ENCODE results near the gene THRAP3. TPM values are rescaled to one million over a fixed set of nuclear protein-coding genes. Genes with fewer than 3 reads are reported as not detected.
A peak's percentile ranks its signal among the peaks of the same experiment; 100 is the strongest.
"Not testable (repeated sequence)": the region's sequence is repeated elsewhere in the genome, so short reads cannot be mapped to it uniquely, and the experiment has no call there.

The THRAP3 gene, protein sequence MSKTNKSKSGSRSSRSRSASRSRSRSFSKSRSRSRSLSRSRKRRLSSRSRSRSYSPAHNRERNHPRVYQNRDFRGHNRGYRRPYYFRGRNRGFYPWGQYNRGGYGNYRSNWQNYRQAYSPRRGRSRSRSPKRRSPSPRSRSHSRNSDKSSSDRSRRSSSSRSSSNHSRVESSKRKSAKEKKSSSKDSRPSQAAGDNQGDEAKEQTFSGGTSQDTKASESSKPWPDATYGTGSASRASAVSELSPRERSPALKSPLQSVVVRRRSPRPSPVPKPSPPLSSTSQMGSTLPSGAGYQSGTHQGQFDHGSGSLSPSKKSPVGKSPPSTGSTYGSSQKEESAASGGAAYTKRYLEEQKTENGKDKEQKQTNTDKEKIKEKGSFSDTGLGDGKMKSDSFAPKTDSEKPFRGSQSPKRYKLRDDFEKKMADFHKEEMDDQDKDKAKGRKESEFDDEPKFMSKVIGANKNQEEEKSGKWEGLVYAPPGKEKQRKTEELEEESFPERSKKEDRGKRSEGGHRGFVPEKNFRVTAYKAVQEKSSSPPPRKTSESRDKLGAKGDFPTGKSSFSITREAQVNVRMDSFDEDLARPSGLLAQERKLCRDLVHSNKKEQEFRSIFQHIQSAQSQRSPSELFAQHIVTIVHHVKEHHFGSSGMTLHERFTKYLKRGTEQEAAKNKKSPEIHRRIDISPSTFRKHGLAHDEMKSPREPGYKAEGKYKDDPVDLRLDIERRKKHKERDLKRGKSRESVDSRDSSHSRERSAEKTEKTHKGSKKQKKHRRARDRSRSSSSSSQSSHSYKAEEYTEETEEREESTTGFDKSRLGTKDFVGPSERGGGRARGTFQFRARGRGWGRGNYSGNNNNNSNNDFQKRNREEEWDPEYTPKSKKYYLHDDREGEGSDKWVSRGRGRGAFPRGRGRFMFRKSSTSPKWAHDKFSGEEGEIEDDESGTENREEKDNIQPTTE
- 50.0 and 53.5 TPM in 2 replicates for total RNA-seq (2014; rRNA removed; shearing (Covaris generic))

DNA sequence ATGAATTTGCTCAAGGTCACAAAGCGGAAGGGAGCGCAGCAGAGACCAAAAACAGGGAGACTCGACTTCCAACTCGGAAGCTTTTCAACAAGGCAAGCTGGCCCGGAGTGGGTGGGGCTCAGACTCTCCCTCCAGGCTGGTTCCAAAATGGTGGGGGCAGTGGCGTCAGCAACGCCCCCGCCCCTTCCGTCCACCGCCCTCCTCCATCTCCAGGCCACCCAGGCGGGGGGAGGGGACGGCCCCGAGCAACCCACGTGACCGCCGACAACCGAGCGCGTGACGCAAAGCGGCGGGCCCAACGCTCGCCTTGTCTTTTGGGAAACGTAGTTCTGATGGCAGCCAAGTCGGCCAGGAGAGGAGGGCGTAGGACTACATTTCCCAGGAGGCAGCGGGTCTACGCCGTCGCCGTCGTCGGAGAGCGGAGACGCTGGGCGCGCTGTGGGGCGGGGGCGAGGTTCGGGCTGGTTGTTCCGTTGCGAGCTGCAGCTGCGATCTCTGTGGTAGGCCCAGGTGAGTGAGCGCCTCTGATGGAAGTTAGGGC is at the start of gene THRAP3:
Gene THRAP3, plus strand, starts transcription at position 448 of the 541 bp plus-strand sequence. CDS start 58,121 bp downstream, outside the sequence.
- peak; percentile 94 for DNase-seq (ENCODE audit: low spot score)

DNA sequence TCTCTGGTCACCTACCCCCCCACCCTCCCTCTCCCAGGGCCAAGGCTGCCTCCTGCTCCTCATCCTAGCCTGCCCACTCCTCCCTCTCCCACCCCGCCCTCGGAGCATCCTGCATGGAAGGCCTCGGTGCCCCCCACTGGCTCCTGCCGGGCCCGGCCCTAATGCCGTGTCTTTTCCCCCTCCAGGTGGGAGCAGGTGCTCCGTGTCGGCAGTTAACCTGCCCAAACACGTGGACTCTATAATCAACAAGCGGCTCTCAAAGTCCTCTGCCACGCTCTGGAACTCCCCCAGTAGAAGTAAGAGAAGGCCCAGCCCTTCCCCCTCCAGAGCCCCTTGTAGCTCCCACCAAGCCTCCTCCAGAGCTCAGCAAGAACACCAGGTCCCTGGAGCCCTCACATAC is 49.5 kb upstream of the THRAP3 start:
- DNase-seq (ENCODE audit: low spot score), result no peak

GRCh38 chr1:36175137-36176095 is 48.8 kb upstream of the THRAP3 start:
- DNase-seq (ENCODE audit: low spot score), result no peak

DNA sequence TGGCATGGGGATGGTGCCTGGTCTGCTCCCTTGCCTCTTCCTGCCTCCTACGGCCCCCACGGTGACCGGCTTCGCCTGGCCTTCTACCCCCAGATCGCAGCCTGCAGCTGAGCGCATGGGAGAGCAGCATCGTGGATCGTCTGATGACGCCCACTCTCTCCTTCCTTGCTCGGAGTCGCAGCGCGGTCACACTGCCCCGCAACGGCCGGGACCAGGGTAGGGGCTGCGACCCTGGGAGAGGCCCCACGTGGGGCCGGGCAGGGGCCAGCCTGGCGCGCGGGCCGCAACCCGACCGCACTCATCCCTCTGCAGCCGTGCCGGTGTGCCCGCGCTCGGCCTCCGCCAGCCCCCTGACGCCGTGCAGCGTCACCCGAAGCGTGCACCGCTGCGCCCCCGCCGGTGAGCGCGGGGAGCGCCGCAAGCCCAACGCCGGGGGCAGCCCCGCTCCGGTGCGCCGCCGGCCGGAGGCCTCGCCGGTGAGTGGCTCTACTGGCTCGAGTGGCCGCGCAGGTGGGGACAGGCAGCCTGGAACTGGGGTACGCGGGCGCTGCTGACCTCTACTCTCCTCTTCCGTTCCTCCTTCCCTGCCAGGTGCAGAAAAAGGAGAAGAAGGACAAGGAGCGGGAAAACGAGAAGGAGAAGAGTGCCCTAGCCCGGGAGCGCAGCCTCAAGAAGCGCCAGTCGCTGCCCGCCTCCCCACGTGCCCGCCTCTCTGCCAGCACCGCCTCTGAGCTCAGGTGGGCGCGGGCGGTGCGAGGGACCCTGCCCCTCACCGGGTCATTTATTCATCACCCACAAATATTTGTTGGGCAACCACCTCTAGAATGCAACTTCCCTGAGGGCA is 47.9 kb upstream of the THRAP3 start:
- DNase-seq (ENCODE audit: low spot score), result no peak

GRCh38 chr1:36177589-36178431 is 46.4 kb upstream of the THRAP3 start:
- no peak for DNase-seq (ENCODE audit: low spot score)

GRCh38 chr1:36178471-36179219 is 45.6 kb upstream of the THRAP3 start:
- DNase-seq (ENCODE audit: low spot score), result no peak

DNA sequence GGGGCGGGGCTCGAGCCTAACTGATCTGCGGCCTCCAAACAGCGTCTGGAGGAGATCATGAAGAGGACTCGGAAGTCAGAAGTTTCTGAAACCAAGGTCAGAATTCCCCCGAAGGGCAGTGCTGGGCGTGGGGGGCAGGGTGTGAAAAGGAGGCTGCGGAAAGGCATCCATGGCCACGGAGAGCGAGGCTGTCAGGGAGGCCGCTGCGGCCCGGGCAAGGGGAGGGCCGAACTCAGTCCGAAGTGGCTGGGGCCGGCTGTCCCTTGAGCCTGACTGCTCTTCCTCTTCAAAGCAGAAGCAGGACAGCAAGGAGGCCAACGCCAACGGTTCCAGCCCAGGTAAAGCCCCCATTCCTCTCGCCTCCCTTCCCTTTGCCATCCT is 45.0 kb upstream of the THRAP3 start:
- no peak for DNase-seq (ENCODE audit: low spot score)

GRCh38 chr1:36182734-36183133 is 41.5 kb upstream of the THRAP3 start:
- DNase-seq (ENCODE audit: low spot score), result no peak

DNA sequence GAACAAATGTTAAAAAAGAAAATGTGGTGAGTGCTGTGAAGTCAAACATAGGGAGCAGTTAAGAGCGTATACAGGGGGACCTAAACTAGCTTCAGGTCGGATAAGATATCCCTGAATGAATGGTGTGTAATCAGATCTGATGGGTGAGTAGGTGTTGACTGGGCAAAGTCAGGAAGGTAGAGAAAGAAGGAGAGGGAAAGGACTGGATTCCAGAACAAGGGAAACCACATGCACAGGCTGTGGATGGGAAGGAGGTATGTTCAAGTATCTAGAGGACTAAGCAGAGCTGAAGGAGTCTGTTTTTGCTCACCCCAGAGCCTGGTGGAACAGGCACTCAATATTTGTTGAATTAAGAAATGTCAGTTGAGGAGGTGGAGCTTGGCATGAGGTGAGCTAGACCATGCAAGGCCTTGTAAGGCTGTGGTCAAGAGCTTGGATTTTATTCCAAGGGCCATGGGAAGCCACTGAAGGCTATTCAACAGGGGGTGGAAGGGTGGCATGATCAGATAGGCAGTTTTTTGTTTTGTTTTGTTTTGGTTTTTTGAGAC is 40.9 kb upstream of the THRAP3 start:
- DNase-seq (ENCODE audit: low spot score), result no peak

DNA sequence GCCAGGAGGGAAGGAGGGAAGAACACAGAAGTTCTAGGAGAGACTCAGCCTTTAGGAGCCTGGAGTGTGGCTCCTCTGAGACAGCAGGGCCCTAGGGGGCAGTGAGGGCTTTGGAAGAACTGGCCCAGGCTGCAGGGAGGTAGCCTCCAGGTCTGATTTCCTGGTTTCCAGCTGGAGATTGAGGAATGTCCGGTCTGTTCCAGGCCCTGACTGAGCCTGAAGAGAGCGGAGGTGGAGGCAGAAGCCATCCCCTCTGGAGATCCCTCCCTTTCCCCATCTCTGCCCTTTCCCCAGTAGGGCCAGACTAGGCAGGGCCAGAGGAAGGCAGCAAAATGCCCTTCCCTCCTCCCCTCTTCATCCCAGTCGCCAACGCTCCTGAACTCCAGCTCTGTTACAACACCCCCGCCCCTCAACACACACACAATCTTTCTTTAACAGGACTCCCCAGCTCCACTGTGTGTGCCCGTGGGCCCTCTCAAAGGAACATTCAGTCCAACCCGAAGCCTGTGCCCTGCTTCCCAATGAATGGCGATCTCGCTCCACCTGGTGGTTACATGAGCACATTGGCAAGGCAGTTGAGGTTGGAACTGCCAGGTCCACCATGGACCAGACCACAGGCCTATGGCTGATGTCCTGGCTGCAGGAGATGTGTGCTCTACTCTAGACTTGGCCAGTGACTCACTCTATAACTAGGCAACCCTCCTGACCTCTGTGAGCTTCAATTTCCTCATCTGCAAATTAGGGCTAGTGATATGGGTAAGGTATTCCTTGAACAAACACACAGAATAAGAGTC is 36.2 kb upstream of the THRAP3 start:
- DNase-seq (ENCODE audit: low spot score), result peak; percentile 81

GRCh38 chr1:36196805-36197204 is 27.4 kb upstream of the THRAP3 start:
- DNase-seq (ENCODE audit: low spot score), result not testable (repeated sequence)

DNA sequence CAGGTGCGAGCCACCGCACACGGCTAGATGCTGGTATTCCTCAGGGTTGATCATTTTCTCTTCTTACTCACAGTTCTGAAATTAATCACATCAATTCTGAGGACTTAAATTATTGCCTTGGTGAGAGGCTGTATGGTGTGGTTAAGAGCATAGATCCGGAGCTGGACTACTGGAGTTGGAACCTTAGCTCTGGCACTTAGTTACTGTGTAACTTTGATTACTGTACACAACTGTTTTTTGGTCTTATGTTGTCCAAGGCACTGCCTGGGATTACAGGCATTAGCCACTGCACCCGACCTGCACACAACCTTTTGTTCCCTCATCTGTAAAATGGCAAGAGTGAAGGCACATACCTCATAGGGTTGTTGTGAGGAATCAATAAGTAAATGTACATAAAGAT is 25.6 kb upstream of the THRAP3 start:
- DNase-seq (ENCODE audit: low spot score), result no peak

- DNase-seq (ENCODE audit: low spot score), result peak; percentile 12
Measured at GRCh38 chr1:36199934-36200741, 24.1 kb upstream of the THRAP3 start.

DNA sequence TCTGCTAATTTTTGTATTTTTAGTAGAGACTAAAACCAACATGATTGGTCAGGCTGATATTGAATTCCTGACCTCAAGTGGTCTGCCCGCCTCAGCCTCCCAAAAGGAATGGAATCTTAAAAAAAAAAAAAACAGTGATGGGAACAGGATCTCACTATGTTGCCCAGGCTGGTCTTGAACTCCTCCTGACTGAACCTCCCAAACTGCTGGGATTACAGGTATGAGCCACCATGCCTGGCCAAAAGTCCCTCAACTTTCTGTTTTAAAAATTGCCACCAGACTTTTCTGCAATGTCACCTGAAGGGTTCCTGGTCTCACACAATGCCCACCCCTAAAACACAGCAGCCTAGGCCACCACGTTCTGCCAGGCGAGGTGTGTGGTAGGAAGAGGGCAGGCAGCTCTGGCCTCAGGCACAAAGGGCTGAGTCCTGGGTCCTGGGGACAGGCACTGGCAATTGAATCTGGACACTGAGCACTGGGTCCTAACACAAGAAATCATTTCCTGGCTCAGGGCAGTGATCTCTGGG is 21.2 kb upstream of the THRAP3 start:
- DNase-seq (ENCODE audit: low spot score), result no peak

GRCh38 chr1:36203554-36204346 is 20.5 kb upstream of the THRAP3 start:
- DNase-seq (ENCODE audit: low spot score), result no peak
